Kidney capillary endothelial cell (primary cell): ENCODE data around the gene TP53I3.
"Not testable (repeated sequence)": the region's sequence is repeated elsewhere in the genome, so short reads cannot be mapped to it uniquely, and the experiment has no call there.

Source experiments
- DNase-seq: peaks from one replicate; pipeline ENCODE4 v3.0.0-alpha.2; 2018; ENCODE audit warnings: low spot score

Gene TP53I3

GRCh38 chr2:24084386-24085199 is at the start of gene TP53I3:
Gene TP53I3 (minus strand): TSS chr2:24084834. CDS start chr2:24084326, 508 bp downstream.
- peak; percentile 91 for DNase-seq

- DNase-seq: no peak
These were observed 47.9 kb upstream of the TP53I3 start for GRCh38 chr2:24132543-24132942.

- DNase-seq: no peak
These were observed 41.3 kb upstream of the TP53I3 start for GRCh38 chr2:24125956-24126355.

GRCh38 chr2:24123922-24124580 is 39.4 kb upstream of the TP53I3 start:
- peak; percentile 38 for DNase-seq

DNA sequence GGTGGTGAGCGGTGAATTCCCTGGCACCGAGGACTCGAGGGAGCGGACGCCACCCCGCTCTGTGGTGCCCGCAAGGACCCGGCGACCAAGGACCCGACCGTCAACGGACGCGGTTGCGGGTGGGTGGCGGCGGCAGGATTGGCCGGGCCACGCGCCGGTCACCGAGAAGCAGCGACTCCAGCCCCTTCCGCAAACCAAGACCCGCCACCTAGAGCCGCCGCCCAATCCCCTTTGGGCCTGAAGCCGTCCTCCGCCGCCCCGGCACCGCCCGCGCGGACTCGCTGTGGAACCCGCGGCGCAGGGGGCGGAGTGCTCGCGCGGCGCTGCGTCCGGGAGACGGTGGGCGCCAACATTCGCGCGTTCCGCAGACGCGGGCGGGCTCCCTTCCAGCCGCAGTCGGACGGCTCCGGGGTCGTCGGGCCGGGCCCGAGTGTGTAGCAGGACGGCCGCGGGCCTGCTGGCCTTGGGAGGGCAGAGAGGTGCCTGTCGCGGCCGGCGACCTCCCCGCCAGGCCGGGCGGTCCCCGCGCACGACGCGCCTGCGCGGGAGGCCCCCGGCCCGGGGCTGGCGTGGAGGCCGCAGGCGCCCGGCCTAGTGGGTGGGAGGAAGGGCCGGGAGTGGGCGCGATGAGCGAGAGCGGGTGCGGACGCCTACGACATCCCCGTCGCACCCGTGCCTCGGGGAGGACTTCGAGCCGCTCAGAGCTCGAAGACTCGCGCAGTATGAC is 38.7 kb upstream of the TP53I3 start, which contains the start of the genes FAM228B and PFN4:
TSS of gene FAM228B (plus strand) at position 275 of the 727 bp plus-strand sequence. CDS start 893 bp downstream, outside the sequence.
TSS of gene PFN4 (minus strand) at position 140 of the 727 bp plus-strand sequence. CDS start 799 bp downstream, outside the sequence.
- peak; percentile 70 for DNase-seq

DNA sequence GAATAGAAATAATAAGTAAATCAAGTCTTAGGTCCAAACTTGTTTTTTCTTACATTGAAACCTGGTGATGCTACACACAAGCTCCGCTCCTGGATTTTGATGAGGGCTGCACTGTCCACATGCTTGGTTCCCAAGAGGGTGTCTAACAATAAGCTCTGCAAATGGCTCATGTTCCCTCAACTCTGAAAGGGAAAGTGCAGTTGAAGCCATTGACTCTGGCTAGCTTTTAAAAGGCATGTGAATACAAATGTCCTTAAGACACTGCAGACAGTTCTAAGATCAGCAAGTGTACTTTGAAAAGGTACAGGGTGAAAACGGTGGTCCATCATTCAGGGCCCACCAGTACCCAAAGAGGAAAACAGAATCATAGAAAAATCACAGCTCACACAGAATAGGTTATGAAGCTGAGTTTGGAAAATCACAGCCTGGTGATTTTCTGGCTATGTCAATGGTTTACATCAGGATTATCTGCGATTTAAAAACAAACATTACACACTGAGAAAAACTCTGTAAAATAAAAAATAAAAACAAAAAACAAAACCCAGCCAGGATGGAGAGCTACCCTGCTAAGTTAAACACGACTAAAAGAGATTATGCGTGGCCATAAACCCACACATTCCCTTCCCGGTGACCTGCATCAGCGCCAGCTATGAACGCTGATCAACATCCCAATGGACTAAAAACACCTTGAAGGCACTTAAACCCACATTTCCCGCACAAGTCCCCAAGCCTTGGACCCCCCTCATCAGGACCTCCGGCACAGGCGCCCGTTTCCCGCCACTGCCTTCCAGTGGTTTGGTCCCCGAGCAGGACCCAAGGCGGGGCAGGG is 37.9 kb upstream of the TP53I3 start:
- DNase-seq: no peak

GRCh38 chr2:24121469-24121868 is 36.8 kb upstream of the TP53I3 start:
- no peak for DNase-seq

DNA sequence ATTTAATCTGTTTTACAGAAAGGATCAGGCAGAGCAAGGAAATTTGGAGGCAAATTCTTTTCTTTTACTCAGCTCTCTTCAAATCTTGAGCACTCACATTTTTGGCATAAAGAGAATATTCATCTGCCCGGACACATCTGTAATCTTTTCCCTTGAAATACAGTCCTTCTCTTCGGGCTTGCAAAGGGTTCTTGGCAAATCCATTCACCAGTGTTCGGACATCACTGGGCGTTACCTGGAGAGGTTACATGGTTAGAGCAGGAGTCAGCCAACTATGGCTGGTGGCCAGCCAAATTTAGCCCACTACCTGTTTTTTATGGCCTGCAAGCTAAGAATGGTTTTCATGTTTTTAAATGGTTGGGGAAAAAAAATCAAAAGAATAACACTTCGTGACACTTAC is 36.4 kb upstream of the TP53I3 start:
- DNase-seq: no peak

GRCh38 chr2:24117902-24118301 is 33.3 kb upstream of the TP53I3 start:
- DNase-seq: no peak

DNA sequence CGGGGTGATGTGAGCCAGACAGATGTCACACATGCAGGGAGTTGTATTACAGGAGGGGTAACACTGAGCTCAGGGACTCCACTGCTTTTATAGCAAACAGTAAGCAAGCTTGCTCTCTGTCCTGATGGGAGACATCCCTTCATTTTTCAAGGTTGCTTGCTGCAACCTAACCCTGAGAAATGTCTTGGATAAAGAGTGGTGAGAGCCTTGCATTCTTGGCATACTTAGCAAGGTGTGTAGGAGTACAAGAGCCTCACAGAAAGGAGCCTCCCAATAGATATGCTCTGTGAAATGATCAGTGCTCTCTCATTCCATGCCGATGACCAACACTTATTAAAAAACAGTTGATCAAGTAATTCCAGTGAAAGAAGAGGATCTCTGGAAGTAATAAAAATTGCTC is 30.4 kb upstream of the TP53I3 start:
- DNase-seq: no peak

DNA sequence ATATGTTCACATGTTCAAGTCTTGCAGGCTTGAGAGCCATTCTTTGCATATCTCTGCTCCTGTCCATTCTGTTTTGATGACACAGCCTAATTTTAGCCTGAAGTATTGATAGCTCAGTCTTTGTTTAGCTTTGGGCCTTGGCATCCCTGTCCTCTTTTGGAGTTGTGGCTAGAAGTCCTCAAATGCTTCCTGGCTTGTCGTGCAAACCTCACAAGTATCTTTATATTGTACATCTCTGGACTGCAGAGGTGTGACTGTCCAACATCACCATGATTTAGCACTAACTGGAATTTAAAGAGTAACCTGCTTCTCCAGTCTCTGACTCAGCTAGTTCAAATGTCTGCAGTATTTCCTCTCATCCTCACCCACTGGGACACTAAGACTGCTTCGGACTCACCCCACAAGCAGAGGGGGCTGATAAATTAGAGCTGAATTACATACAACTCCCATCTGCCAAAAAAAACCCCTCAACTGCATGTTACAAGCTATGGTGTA is 26.8 kb upstream of the TP53I3 start:
- no peak for DNase-seq

- no peak for DNase-seq
These were observed 26.1 kb upstream of the TP53I3 start for GRCh38 chr2:24110660-24111303.

DNA sequence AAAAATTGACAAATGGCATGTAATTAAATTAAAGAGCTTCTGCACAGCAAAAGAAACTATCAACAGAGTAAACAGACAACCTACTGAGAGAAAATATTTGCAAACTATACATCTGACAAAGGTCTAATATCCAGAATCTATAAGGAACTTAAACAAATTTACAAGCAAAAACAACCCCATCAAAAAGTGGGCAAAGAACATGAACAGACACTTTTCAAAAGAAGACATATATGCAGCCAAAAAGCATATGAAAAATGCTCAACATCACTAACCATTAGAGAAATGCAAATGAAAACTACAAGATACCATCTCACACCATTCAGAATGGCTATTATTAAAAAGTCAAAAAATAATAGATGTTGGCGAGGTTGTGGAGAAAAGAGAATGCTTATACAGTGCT is 24.8 kb upstream of the TP53I3 start:
- not testable (repeated sequence) for DNase-seq

DNA sequence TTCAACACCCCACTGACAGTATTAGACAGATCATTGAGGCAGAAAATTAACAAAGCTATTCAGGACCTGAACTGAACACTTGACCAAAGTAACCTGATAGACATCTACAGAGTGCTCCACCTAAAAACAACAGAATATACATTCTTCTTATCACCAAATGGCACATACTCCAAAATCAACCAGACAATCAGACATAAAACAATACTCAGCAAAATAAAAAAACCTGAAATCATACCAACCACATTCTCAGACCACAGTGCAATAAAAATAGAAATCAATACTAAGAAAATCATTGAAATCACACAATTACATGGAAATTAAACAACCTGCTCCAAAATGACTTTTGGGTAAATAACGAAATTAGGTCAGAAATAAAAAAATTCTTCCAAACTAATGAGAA is 22.7 kb upstream of the TP53I3 start:
- DNase-seq: no peak

DNA sequence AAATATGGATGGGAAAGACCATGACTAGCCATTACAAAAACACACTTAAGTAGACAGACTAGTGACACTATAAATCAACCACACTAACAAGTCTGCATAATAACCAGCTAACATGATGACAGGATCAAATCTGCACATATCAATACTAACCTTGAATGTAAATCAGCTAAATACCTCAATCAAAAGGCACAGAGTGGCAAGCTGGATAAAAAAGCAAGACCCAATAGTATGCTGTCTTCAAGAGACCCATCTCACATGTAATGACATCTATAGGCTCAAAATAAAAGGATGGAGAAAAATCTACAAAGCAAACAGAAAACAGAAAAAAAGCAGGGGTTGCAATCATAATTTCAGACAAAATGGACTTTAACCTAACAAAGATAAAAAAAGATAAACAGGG is 22.2 kb upstream of the TP53I3 start:
- no peak for DNase-seq

GRCh38 chr2:24105816-24106215 is 21.2 kb upstream of the TP53I3 start:
- DNase-seq: no peak

GRCh38 chr2:24104906-24105305 is 20.3 kb upstream of the TP53I3 start:
- DNase-seq: no peak

GRCh38 chr2:24104110-24104650 is 19.5 kb upstream of the TP53I3 start:
- DNase-seq: no peak

DNA sequence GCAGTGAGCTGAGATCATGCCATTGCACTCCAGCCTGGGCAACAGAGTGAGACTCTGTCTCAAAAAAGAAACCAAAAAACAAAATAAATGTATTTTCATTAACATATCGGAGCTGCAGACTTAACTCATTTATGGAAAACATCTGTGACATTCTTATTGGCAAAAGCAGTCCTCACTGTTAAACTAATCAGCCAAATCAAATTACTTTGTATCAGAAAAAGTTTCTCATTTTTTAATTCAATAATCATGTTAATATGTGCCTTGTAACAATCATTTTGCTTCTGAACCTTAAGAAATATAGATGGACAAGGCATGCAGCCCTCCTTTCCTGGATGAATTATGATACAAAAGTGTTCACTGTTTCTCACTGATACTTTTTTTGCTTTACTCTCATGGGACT is 18.0 kb upstream of the TP53I3 start:
- no peak for DNase-seq

- no peak for DNase-seq
These were observed 17.4 kb upstream of the TP53I3 start for GRCh38 chr2:24101992-24102391.

DNA sequence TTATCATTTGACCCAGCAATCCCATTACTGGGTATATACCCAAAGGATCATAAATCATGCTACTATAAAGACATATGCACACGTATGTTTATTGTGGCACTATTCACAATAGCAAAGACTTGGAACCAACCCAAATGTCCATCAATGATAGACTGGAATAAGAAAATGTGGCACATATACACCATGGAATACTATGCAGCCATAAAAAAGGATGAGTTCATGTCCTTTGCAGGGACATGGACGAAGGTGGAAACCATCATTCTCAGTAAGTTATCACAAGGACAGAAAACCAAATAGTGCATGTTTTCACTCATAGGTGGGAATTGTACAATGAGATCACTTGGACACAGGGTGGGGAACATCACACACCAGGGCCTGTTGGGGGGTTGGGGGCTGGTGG is 16.1 kb upstream of the TP53I3 start:
- not testable (repeated sequence) for DNase-seq
